ENCODE measurements around the gene YRDC.
"Not testable (repeated sequence)": the region's sequence is repeated elsewhere in the genome, so short reads cannot be mapped to it uniquely, and the experiment has no call there.

DNA sequence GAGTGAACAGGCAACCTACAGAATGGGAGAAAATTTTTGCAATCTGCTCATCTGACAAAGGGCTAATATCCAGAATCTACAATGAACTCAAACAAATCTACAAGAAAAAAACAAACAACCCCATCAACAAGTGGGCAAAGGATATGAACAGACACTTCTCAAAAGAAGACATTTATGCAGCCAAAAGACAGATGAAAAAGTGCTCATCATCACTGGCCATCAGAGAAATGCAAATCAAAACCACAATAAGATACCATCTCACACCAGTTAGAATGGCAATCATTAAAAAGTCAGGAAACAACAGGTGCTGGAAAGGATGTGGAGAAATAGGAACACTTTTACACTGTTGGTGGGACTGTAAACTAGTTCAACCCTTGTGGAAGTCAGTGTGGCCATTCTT, 36.6 kb downstream of the YRDC start:
- TF ChIP-seq, protein P1, sequence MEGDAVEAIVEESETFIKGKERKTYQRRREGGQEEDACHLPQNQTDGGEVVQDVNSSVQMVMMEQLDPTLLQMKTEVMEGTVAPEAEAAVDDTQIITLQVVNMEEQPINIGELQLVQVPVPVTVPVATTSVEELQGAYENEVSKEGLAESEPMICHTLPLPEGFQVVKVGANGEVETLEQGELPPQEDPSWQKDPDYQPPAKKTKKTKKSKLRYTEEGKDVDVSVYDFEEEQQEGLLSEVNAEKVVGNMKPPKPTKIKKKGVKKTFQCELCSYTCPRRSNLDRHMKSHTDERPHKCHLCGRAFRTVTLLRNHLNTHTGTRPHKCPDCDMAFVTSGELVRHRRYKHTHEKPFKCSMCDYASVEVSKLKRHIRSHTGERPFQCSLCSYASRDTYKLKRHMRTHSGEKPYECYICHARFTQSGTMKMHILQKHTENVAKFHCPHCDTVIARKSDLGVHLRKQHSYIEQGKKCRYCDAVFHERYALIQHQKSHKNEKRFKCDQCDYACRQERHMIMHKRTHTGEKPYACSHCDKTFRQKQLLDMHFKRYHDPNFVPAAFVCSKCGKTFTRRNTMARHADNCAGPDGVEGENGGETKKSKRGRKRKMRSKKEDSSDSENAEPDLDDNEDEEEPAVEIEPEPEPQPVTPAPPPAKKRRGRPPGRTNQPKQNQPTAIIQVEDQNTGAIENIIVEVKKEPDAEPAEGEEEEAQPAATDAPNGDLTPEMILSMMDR (IDR thresholded peaks at IDR 0.05; ENCODE audit: low read depth, low read length): not testable (repeated sequence)
- TF ChIP-seq EZH2phosphoT487 (IDR thresholded peaks at IDR 0.05; ENCODE audit: low read depth): not testable (repeated sequence)

All from OCI-LY3 (cell line).